Measurements from ENCODE around the gene NAA25.

The NAA25 gene

GRCh38 chr12:112108202-112109079, at the start of gene NAA25:
TSS of gene NAA25 (minus strand) at chr12:112108783. CDS start at chr12:112108773, 10 bp downstream.
- Histone ChIP-seq H3K27ac (peak within 1 kb of the TSS; percentile 98), H3K4me3 (peak within 1 kb of the TSS; percentile 100), H3K36me3 (ENCODE audit: insufficient read depth, low read length) (peaks cover 33% of the 10 kb centered on the region), H3K9me3 (ENCODE audit: low read depth, low read length) (no peaks in the 10 kb centered on the region), H3K9ac (ENCODE audit: insufficient read length) (peak within 1 kb of the TSS; percentile 100)
- TF ChIP-seq EZH2 (IDR thresholded peaks at IDR 0.05) (no peak), POLR2AphosphoS5 (IDR thresholded peaks at IDR 0.05; ENCODE audit: borderline replicate concordance, low read depth, low read length) (peak; percentile 77)
- no peak for DNase-seq (ENCODE audit: low read depth, low spot score)

- Histone ChIP-seq H3K9me3 (ENCODE audit: low read depth, low read length) (no peaks in the 10 kb centered on the region), H3K27ac (0 out of 2 replicates have a peak overlapping the region, but pooled peaks have one; percentile 31), H3K9ac (ENCODE audit: insufficient read length) (no peak overlapping the region), H3K36me3 (ENCODE audit: insufficient read depth, low read length) (peaks cover 61% of the 10 kb centered on the region), H3K4me3 (no peak overlapping the region)
- TF ChIP-seq EZH2 (IDR thresholded peaks at IDR 0.05) (no peak), POLR2AphosphoS5 (IDR thresholded peaks at IDR 0.05; ENCODE audit: borderline replicate concordance, low read depth, low read length) (no peak), FOXP2 (optimal IDR thresholded peaks at IDR 0.05; ENCODE audit: control extremely low read depth, extremely low read length, insufficient read depth) (no peak)
- DNase-seq (ENCODE audit: low read depth, low spot score), result no peak
Observed at GRCh38 chr12:112153893-112154219, 45.3 kb upstream of the NAA25 start.

GRCh38 chr12:112153181-112153892, 44.8 kb upstream of the NAA25 start:
- Histone ChIP-seq H3K36me3 (ENCODE audit: insufficient read depth, low read length) (peaks cover 60% of the 10 kb centered on the region), H3K9ac (ENCODE audit: insufficient read length) (no peak overlapping the region), H3K4me3 (no peak overlapping the region), H3K27ac (0 out of 2 replicates have a peak overlapping the region, but pooled peaks have one; percentile 31), H3K9me3 (ENCODE audit: low read depth, low read length) (no peaks in the 10 kb centered on the region)
- no peak for TF ChIP-seq POLR2AphosphoS5 (IDR thresholded peaks at IDR 0.05; ENCODE audit: borderline replicate concordance, low read depth, low read length)
- TF ChIP-seq EZH2 (IDR thresholded peaks at IDR 0.05), result no peak
- no peak for DNase-seq (ENCODE audit: low read depth, low spot score)

- DNase-seq (ENCODE audit: low read depth, low spot score), result no peak
- no peak overlapping the region for H3K9ac ChIP-seq (ENCODE audit: insufficient read length)
- peaks cover 61% of the 10 kb centered on the region for H3K36me3 ChIP-seq (ENCODE audit: insufficient read depth, low read length)
- no peak overlapping the region for H3K27ac ChIP-seq
- H3K9me3 ChIP-seq (ENCODE audit: low read depth, low read length), result no peaks in the 10 kb centered on the region
- TF ChIP-seq EZH2 (IDR thresholded peaks at IDR 0.05), result no peak
- H3K4me3 ChIP-seq, result no peak overlapping the region
Observed at GRCh38 chr12:112151766-112152541, 43.4 kb upstream of the NAA25 start.

GRCh38 chr12:112149596-112149995, 41.0 kb upstream of the NAA25 start:
- H3K27ac ChIP-seq, result no peak overlapping the region
- TF ChIP-seq FOXP2 (optimal IDR thresholded peaks at IDR 0.05; ENCODE audit: control extremely low read depth, extremely low read length, insufficient read depth) (no peak), POLR2AphosphoS5 (IDR thresholded peaks at IDR 0.05; ENCODE audit: borderline replicate concordance, low read depth, low read length) (no peak), EZH2 (IDR thresholded peaks at IDR 0.05) (no peak)
- no peak overlapping the region for H3K4me3 ChIP-seq
- DNase-seq (ENCODE audit: low read depth, low spot score), result no peak
- H3K9me3 ChIP-seq (ENCODE audit: low read depth, low read length), result no peaks in the 10 kb centered on the region
- peaks cover 79% of the 10 kb centered on the region for H3K36me3 ChIP-seq (ENCODE audit: insufficient read depth, low read length)
- H3K9ac ChIP-seq (ENCODE audit: insufficient read length), result no peak overlapping the region

- TF ChIP-seq FOXP2 (optimal IDR thresholded peaks at IDR 0.05; ENCODE audit: control extremely low read depth, extremely low read length, insufficient read depth) (no peak), POLR2AphosphoS5 (IDR thresholded peaks at IDR 0.05; ENCODE audit: borderline replicate concordance, low read depth, low read length) (no peak), EZH2 (IDR thresholded peaks at IDR 0.05) (no peak)
- Histone ChIP-seq H3K27ac (no peak overlapping the region), H3K4me3 (no peak overlapping the region), H3K9me3 (ENCODE audit: low read depth, low read length) (no peaks in the 10 kb centered on the region), H3K9ac (ENCODE audit: insufficient read length) (no peak overlapping the region), H3K36me3 (ENCODE audit: insufficient read depth, low read length) (peaks cover 74% of the 10 kb centered on the region)
- no peak for DNase-seq (ENCODE audit: low read depth, low spot score)
Observed at GRCh38 chr12:112148031-112148513, 39.5 kb upstream of the NAA25 start.

GRCh38 chr12:112146123-112146522, 37.5 kb upstream of the NAA25 start:
- no peak overlapping the region for H3K9ac ChIP-seq (ENCODE audit: insufficient read length)
- TF ChIP-seq POLR2AphosphoS5 (IDR thresholded peaks at IDR 0.05; ENCODE audit: borderline replicate concordance, low read depth, low read length), result no peak
- no peak for TF ChIP-seq EZH2 (IDR thresholded peaks at IDR 0.05)
- no peak for TF ChIP-seq FOXP2 (optimal IDR thresholded peaks at IDR 0.05; ENCODE audit: control extremely low read depth, extremely low read length, insufficient read depth)
- H3K9me3 ChIP-seq (ENCODE audit: low read depth, low read length), result no peaks in the 10 kb centered on the region
- DNase-seq (ENCODE audit: low read depth, low spot score), result no peak
- H3K27ac ChIP-seq, result no peak overlapping the region
- H3K4me3 ChIP-seq, result no peak overlapping the region
- peaks cover 63% of the 10 kb centered on the region for H3K36me3 ChIP-seq (ENCODE audit: insufficient read depth, low read length)

GRCh38 chr12:112140728-112141127, 32.1 kb upstream of the NAA25 start:
- peaks cover 49% of the 10 kb centered on the region for H3K36me3 ChIP-seq (ENCODE audit: insufficient read depth, low read length)

More at GRCh38 chr12:112140728-112141127, 32.1 kb upstream of the NAA25 start:
- no peak for TF ChIP-seq POLR2AphosphoS5 (IDR thresholded peaks at IDR 0.05; ENCODE audit: borderline replicate concordance, low read depth, low read length)
- H3K27ac ChIP-seq, result no peak overlapping the region
- DNase-seq (ENCODE audit: low read depth, low spot score), result no peak
- no peak overlapping the region for H3K4me3 ChIP-seq
- H3K9me3 ChIP-seq (ENCODE audit: low read depth, low read length), result no peaks in the 10 kb centered on the region
- H3K9ac ChIP-seq (ENCODE audit: insufficient read length), result no peak overlapping the region
